Breast epithelium (tissue), 4 donors: ENCODE results near the gene PLCB4. TPM values are rescaled to one million over a fixed set of nuclear protein-coding genes. Genes with fewer than 3 reads are reported as not detected.

ENCODE experiments used
- DNase-seq, 2 donors: peaks; one replicate each; pipeline ENCODE4 v3.0.0-alpha.2; 2019; ENCODE audit warnings: low spot score in 2 of 2
- H3K27ac ChIP-seq, 2 donors: fragments of 200-600 bp; sonication (generic) in 1 of 2; one replicate each; pipeline ENCODE4 v1.5.1; 2016 to 2019; ENCODE audit warnings: mild to moderate bottlenecking in 1 of 2
- H3K27me3 ChIP-seq, 2 donors: fragments of 200-600 bp; sonication (generic) in 1 of 2; one replicate each; pipeline versions ENCODE4 v1.5.1 to v1.6.0; 2017 to 2019; ENCODE audit warnings: control low read depth in 1 of 2, mild to moderate bottlenecking in 1 of 2
- H3K36me3 ChIP-seq: fragments of 200-600 bp; one replicate; pipeline ENCODE4 v1.5.1; 2019
- H3K4me1 ChIP-seq, 2 donors: fragments of 200-600 bp; sonication (generic); one replicate each; pipeline ENCODE4 v1.5.1; 2016 to 2019; ENCODE audit warnings: control low read depth in 1 of 2
- H3K4me3 ChIP-seq, 3 donors: fragments of 200-600 bp; sonication (generic); 1 replicate in 2 of 3; 2 replicates in 1 of 3; pipeline ENCODE4 v1.5.1; 2016 to 2019; ENCODE audit warnings: mild to moderate bottlenecking in 3 of 3, moderate library complexity in 2 of 3
- H3K9me3 ChIP-seq, 2 donors: fragments of 200-600 bp; sonication (generic) in 1 of 2; one replicate each; pipeline ENCODE4 v1.5.1; 2016 to 2019; ENCODE audit warnings: control low read depth in 1 of 2
- CTCF ChIP-seq, 3 donors: fragments of 450-650 bp; IDR thresholded peaks; one replicate each; pipeline ENCODE4 v1.5.1; 2016 to 2017; ENCODE audit warnings: antibody characterized with exemption in 3 of 3, mild to moderate bottlenecking in 3 of 3, moderate library complexity in 3 of 3
- POLR2A ChIP-seq: fragments of 450-650 bp; IDR thresholded peaks from one replicate; pipeline ENCODE4 v1.6.1; 2016; ENCODE audit warnings: antibody characterized with exemption, mild to moderate bottlenecking, moderate library complexity
- POLR2AphosphoS5 ChIP-seq, 3 donors: sonication (generic); formaldehyde crosslinking; IDR thresholded peaks; one replicate each; pipeline ENCODE4 v1.6.1; 2017; ENCODE audit warnings: antibody characterized with exemption in 3 of 3
- intact Hi-C: fragments of 100-400 bp; cut with DNase I; formaldehyde crosslinking; loops from one replicate; pipeline ENCODE4 v1.15.1; 2023; ENCODE audit warnings: low total_unique reads
- total RNA-seq, 3 donors: library from RNA; depleted of rRNA; stranded (reverse); fragments of >200 nt; gene quantifications; one replicate each; pipeline ENCODE4 v1.1.0, GENCODE V29; 2016

PLCB4 gene
- total RNA-seq, 3 donors from 2014 or later: 9.4 to 17.7 (median 13.0) TPM

GRCh38 chr20:9441948-9442347 lies 373.1 kb downstream of the PLCB4 start:
- Histone ChIP-seq H3K27me3 (no peaks in the 10 kb centered on the region), H3K27ac (no peak overlapping the region), H3K4me3 (no peak overlapping the region), H3K9me3 (no peaks in the 10 kb centered on the region), H3K4me1 (no peaks in the 10 kb centered on the region), H3K36me3 (no peaks in the 10 kb centered on the region)
- intact Hi-C loops: no loop called here
- DNase-seq: no peak
- TF ChIP-seq POLR2A (no peak), POLR2AphosphoS5 (IDR thresholded peaks at IDR 0.05) (no peak), CTCF (IDR thresholded peaks at IDR 0.05) (no peak)

- Histone ChIP-seq H3K9me3 (no peaks in the 10 kb centered on the region), H3K4me3 (no peak overlapping the region), H3K4me1 (no peaks in the 10 kb centered on the region), H3K36me3 (no peaks in the 10 kb centered on the region), H3K27me3 (no peaks in the 10 kb centered on the region), H3K27ac (no peak overlapping the region)
- intact Hi-C loops: no loop called here
- no peak for TF ChIP-seq POLR2AphosphoS5 (IDR thresholded peaks at IDR 0.05)
- TF ChIP-seq POLR2A: no peak
- no peak for TF ChIP-seq CTCF (IDR thresholded peaks at IDR 0.05)
- DNase-seq: no peak
Measured at GRCh38 chr20:9442858-9443257, 374.0 kb downstream of the PLCB4 start.

GRCh38 chr20:9444921-9445320 lies 376.0 kb downstream of the PLCB4 start:
- Histone ChIP-seq H3K4me1 (no peaks in the 10 kb centered on the region), H3K36me3 (no peaks in the 10 kb centered on the region), H3K27ac (no peak overlapping the region), H3K9me3 (no peaks in the 10 kb centered on the region), H3K27me3 (no peaks in the 10 kb centered on the region), H3K4me3 (no peak overlapping the region)
- TF ChIP-seq POLR2A (no peak), POLR2AphosphoS5 (IDR thresholded peaks at IDR 0.05) (no peak), CTCF (IDR thresholded peaks at IDR 0.05) (no peak)
- no peak for DNase-seq
- intact Hi-C loops: no loop called here

- Histone ChIP-seq H3K36me3 (no peaks in the 10 kb centered on the region), H3K4me3 (no peak overlapping the region), H3K27me3 (no peaks in the 10 kb centered on the region), H3K9me3 (no peaks in the 10 kb centered on the region), H3K4me1 (no peaks in the 10 kb centered on the region), H3K27ac (no peak overlapping the region)
- TF ChIP-seq CTCF (IDR thresholded peaks at IDR 0.05) (no peak), POLR2AphosphoS5 (IDR thresholded peaks at IDR 0.05) (no peak), POLR2A (no peak)
- intact Hi-C loops: no loop called here
- DNase-seq: no peak
Measured at GRCh38 chr20:9447182-9447581, 378.3 kb downstream of the PLCB4 start.

- no peak for TF ChIP-seq POLR2A
- TF ChIP-seq POLR2AphosphoS5 (IDR thresholded peaks at IDR 0.05): no peak
- TF ChIP-seq CTCF (IDR thresholded peaks at IDR 0.05): no peak
- Histone ChIP-seq H3K27ac (no peak overlapping the region), H3K27me3 (no peaks in the 10 kb centered on the region), H3K4me3 (no peak overlapping the region), H3K9me3 (no peaks in the 10 kb centered on the region), H3K36me3 (no peaks in the 10 kb centered on the region), H3K4me1 (no peaks in the 10 kb centered on the region)
- intact Hi-C loops: no loop called here
- no peak for DNase-seq
Measured at GRCh38 chr20:9453201-9453600, 384.3 kb downstream of the PLCB4 start.
